OCI-LY3 (cell line): ENCODE measurements around the gene EIF4G2.

Source experiments
- H2AFZ ChIP-seq: fragments of 200-600, 300-600 bp; shearing (Covaris generic); 2 replicates; pipeline ENCODE4 v1.6.0; 2014; ENCODE audit warnings: antibody characterized with exemption, low read depth, low read length
- H3K27ac ChIP-seq: fragments of 200-600, 300-600 bp; sonication (generic); 2 replicates; pipeline ENCODE4 v1.5.1; 2014; ENCODE audit warnings: mild to moderate bottlenecking, low read length, moderate library complexity, mixed read lengths
- H3K27me3 ChIP-seq: fragments of 200-600, 300-600 bp; sonication (generic); 2 replicates; pipeline ENCODE4 v1.6.1; 2014; ENCODE audit warnings: low read depth, low read length, mixed read lengths
- H3K36me3 ChIP-seq: fragments of 200-600, 300-600 bp; sonication (generic); replicated peaks from 2 replicates; pipeline ENCODE3; 2014; ENCODE audit warnings: low read depth, low read length, mixed read lengths
- H3K4me1 ChIP-seq: fragments of 300-600, 200-600 bp; sonication (generic); 2 replicates; pipeline ENCODE4 v1.6.1; 2014; ENCODE audit warnings: low read length, mixed read lengths
- H3K4me2 ChIP-seq: fragments of 200-600, 300-600 bp; sonication (generic); 2 replicates; pipeline ENCODE4 v1.6.1; 2014; ENCODE audit warnings: low read length, mixed read lengths
- H3K4me3 ChIP-seq: fragments of 300-600, 200-600 bp; sonication (generic); 2 replicates; pipeline ENCODE4 v1.5.1; 2014; ENCODE audit warnings: antibody characterized with exemption, mild to moderate bottlenecking, low read length, moderate library complexity
- H3K79me2 ChIP-seq: fragments of 300-600, 200-600 bp; shearing (Covaris generic); 2 replicates; pipeline ENCODE4 v1.6.1; 2014; ENCODE audit warnings: mild to moderate bottlenecking, low read length, mixed read lengths
- H3K9ac ChIP-seq: fragments of 300-600, 200-600 bp; shearing (Covaris generic); 2 replicates; pipeline ENCODE4 v1.6.0; 2014; ENCODE audit warnings: mild to moderate bottlenecking, low read length, moderate library complexity
- H3K9me3 ChIP-seq: fragments of 200-600, 300-600 bp; shearing (Covaris generic); 2 replicates; pipeline ENCODE4 v1.6.1; 2014; ENCODE audit warnings: low read length, mixed read lengths; ENCODE audit not compliant: insufficient read depth
- H4K20me1 ChIP-seq: fragments of 200-600, 300-600 bp; sonication (generic); 2 replicates; pipeline ENCODE4 v1.6.1; 2016; ENCODE audit warnings: low read length, mixed read lengths; ENCODE audit not compliant: insufficient read depth
- EZH2phosphoT487 ChIP-seq: fragments of 200-600 bp; shearing (Covaris generic); IDR thresholded peaks from 2 replicates; pipeline ENCODE4 v1.6.1; 2018; ENCODE audit warnings: antibody characterized with exemption, mixed run types, low read depth
- TF ChIP-seq, protein P1 (sequence below): fragments of 200-600, 300-600 bp; sonication (generic); IDR thresholded peaks from 2 replicates; pipeline ENCODE4 v1.5.1; 2014; ENCODE audit warnings: antibody characterized with exemption, low read length, low read depth

The EIF4G2 gene

DNA sequence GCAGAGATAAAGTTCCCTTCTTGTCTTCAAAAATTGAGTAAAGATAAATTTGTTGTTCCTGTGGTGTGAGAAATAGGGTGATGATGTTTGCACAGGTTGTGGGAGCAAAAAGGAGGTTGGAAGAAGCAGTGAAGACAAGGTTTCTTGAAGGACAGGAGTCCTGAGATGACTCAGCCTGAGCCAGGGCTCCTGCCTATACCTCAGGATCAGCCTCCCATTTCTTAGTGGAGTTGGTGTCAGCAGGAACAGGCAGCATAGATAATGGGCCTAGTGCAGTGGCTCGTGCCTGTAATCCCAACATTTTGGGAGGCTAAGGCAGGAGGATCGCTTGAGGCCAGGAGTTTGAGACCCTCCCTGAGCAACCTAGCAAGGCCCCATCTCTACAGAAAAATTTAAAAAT is 28.7 kb downstream of the EIF4G2 start:
- no peaks in the 10 kb centered on the region for H3K4me1 ChIP-seq
- no peaks in the 10 kb centered on the region for H3K9me3 ChIP-seq
- no peak overlapping the region for H2AFZ ChIP-seq
- no peaks in the 10 kb centered on the region for H3K79me2 ChIP-seq
- H3K27me3 ChIP-seq: no peaks in the 10 kb centered on the region
- H3K4me2 ChIP-seq: no peak overlapping the region
- H4K20me1 ChIP-seq: no peaks in the 10 kb centered on the region
- H3K9ac ChIP-seq: no peak overlapping the region
- TF ChIP-seq, protein P1, sequence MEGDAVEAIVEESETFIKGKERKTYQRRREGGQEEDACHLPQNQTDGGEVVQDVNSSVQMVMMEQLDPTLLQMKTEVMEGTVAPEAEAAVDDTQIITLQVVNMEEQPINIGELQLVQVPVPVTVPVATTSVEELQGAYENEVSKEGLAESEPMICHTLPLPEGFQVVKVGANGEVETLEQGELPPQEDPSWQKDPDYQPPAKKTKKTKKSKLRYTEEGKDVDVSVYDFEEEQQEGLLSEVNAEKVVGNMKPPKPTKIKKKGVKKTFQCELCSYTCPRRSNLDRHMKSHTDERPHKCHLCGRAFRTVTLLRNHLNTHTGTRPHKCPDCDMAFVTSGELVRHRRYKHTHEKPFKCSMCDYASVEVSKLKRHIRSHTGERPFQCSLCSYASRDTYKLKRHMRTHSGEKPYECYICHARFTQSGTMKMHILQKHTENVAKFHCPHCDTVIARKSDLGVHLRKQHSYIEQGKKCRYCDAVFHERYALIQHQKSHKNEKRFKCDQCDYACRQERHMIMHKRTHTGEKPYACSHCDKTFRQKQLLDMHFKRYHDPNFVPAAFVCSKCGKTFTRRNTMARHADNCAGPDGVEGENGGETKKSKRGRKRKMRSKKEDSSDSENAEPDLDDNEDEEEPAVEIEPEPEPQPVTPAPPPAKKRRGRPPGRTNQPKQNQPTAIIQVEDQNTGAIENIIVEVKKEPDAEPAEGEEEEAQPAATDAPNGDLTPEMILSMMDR: no peak
- TF ChIP-seq EZH2phosphoT487: no peak
- peaks cover 20% of the 10 kb centered on the region for H3K36me3 ChIP-seq
- H3K27ac ChIP-seq: no peak overlapping the region
- H3K4me3 ChIP-seq: no peak overlapping the region

DNA sequence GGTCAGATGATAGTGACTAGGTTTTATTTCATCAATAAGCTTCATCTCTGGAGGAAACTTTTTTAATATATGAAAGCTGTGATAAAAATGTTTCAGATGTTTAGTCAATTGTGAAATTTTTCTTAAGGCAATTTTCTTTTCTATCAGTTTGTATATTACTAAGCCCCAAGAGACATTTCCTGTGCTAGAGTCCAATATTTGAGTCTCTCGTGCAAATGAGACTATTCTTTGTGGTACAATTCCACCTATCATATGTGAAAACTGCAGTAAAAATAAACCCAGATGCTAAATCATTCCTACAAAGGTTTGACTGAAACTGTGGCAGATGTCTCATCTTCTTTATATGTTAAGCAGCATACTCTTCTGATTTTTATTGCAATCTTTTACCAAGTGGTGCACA is 29.6 kb downstream of the EIF4G2 start:
- Histone ChIP-seq H3K4me3 (no peak overlapping the region), H4K20me1 (no peaks in the 10 kb centered on the region), H3K9ac (no peak overlapping the region), H3K27ac (no peak overlapping the region), H2AFZ (no peak overlapping the region), H3K27me3 (no peaks in the 10 kb centered on the region), H3K4me1 (no peaks in the 10 kb centered on the region), H3K36me3 (peaks cover 30% of the 10 kb centered on the region), H3K4me2 (no peak overlapping the region), H3K79me2 (no peaks in the 10 kb centered on the region), H3K9me3 (no peaks in the 10 kb centered on the region)
- TF ChIP-seq EZH2phosphoT487: no peak
- TF ChIP-seq, protein P1: no peak

DNA sequence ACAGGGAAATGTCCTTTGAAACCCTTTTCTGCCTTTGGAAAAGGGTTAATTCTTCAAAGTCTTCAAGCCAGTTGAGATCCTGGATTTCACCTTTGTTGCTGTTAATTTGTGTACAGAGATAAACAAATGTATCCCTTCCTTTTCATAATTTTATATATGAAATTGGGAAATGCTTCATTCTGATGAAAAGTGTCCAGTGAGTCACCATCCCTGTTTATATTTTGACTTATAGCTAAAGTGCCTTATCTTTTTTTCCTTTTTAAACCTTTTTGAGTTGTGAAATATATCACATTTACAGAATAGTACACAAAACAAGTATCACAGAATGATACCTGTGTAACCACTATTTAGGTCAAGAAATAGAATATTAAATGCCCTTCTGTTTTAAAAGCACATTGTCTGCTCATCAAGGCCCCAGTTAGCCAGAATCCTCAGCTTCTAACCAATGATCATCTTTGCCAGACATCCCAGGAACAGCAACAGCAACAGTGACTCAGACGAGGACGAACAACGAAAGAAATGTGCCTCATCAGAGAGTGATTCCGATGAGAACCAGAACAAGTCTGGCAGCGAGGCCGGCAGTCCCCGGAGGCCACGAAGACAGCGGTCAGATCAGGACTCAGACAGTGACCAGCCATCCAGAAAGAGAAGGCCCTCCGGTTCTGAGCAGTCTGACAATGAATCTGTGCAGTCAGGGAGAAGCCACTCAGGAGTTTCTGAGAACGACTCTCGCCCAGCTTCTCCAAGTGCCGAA is 30.3 kb downstream of the EIF4G2 start:
- no peak overlapping the region for H3K4me2 ChIP-seq
- no peaks in the 10 kb centered on the region for H3K9me3 ChIP-seq
- H3K27ac ChIP-seq: no peak overlapping the region
- H3K36me3 ChIP-seq: peaks cover 32% of the 10 kb centered on the region
- no peak overlapping the region for H3K4me3 ChIP-seq
- H3K79me2 ChIP-seq: no peaks in the 10 kb centered on the region
- TF ChIP-seq, protein P1: no peak
- TF ChIP-seq EZH2phosphoT487: no peak
- no peak overlapping the region for H3K9ac ChIP-seq
- no peak overlapping the region for H2AFZ ChIP-seq
- H3K4me1 ChIP-seq: no peaks in the 10 kb centered on the region
- H3K27me3 ChIP-seq: no peaks in the 10 kb centered on the region
- no peaks in the 10 kb centered on the region for H4K20me1 ChIP-seq

DNA sequence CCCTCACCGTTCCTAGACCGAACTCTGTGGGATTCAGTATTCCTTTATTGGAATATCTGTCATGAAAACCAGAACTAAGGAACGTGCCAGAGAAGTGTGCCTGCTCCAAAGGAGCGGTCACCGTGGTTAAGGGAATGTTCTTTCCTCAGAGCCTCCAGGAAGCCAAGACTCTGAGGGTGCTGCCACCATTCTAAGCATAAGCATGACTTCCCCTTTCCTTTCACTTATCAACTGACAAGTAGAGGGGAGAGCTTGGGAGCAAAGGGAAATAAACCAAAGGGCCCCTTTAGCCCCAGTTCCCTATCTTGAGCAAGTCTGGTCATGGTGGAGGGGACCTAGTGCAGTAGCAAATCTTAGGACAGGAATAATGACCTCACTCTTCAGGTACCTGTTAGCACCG is 30.9 kb downstream of the EIF4G2 start:
- Histone ChIP-seq H3K36me3 (peaks cover 37% of the 10 kb centered on the region), H3K9ac (no peak overlapping the region), H3K4me2 (no peak overlapping the region), H3K27ac (no peak overlapping the region), H2AFZ (no peak overlapping the region), H4K20me1 (no peaks in the 10 kb centered on the region), H3K27me3 (no peaks in the 10 kb centered on the region), H3K4me3 (no peak overlapping the region), H3K79me2 (no peaks in the 10 kb centered on the region), H3K9me3 (no peaks in the 10 kb centered on the region), H3K4me1 (no peaks in the 10 kb centered on the region)
- TF ChIP-seq EZH2phosphoT487: no peak
- TF ChIP-seq, protein P1: no peak
